Small intestine (tissue), 7 donors: Measurements from ENCODE around the gene ZNF106. TPM values are rescaled to one million over a fixed set of nuclear protein-coding genes. Genes with fewer than 3 reads are reported as not detected.

ENCODE experiments used
- DNase-seq, 2 donors: peaks; one replicate each; pipeline versions ENCODE4 v3.0.0 to v3.0.0-alpha.2; 2013
- FAIRE-seq: peaks from 2 replicates; lab custom pipeline; 2012; peaks lifted over from hg19 to GRCh38; lab: Jason Lieb, UNC
- H3K27ac ChIP-seq, 3 donors: one replicate each; pipeline ENCODE4 v1.5.1; 2013; ENCODE audit warnings: low read length in 2 of 3, mild to moderate bottlenecking in 2 of 3, control low read depth in 1 of 3, inconsistent platforms in 1 of 3, low read depth in 1 of 3, moderate library complexity in 1 of 3
- H3K27me3 ChIP-seq, 3 donors: one replicate each; pipeline ENCODE4 v1.6.1; 2013; ENCODE audit warnings: low read length in 3 of 3, inconsistent platforms in 1 of 3; ENCODE audit not compliant: control insufficient read depth in 3 of 3, insufficient read depth in 3 of 3
- H3K36me3 ChIP-seq, 3 donors: one replicate each; pipeline ENCODE4 v1.6.1; 2013; ENCODE audit warnings: low read length in 3 of 3, inconsistent platforms in 1 of 3, low read depth in 1 of 3, mild to moderate bottlenecking in 1 of 3, moderate library complexity in 1 of 3; ENCODE audit not compliant: control insufficient read depth in 3 of 3, insufficient read depth in 2 of 3
- H3K4me1 ChIP-seq, 3 donors: one replicate each; pipeline ENCODE4 v1.6.1; 2013; ENCODE audit warnings: low read length in 2 of 3, inconsistent platforms in 1 of 3, low read depth in 1 of 3, mild to moderate bottlenecking in 1 of 3, moderate library complexity in 1 of 3; ENCODE audit not compliant: control insufficient read depth in 3 of 3, insufficient read depth in 2 of 3
- H3K4me3 ChIP-seq, 3 donors: one replicate each; pipeline ENCODE4 v1.5.1; 2013; ENCODE audit warnings: low read length in 3 of 3, control low read depth in 1 of 3, inconsistent platforms in 1 of 3, low read depth in 1 of 3, mild to moderate bottlenecking in 1 of 3, moderate library complexity in 1 of 3
- H3K9me3 ChIP-seq, 2 donors: one replicate each; pipeline ENCODE4 v1.6.1; 2013; ENCODE audit warnings: low read depth in 1 of 2, low read length in 1 of 2; ENCODE audit not compliant: control insufficient read depth in 2 of 2, insufficient read depth in 1 of 2
- WGBS, 3 donors: extraction: QIAGEN DNeasy Blood & Tissue Kit; methylation state at CpG; one replicate each; pipeline ENCODE4 v1.1.7; 2013; 5-methylcytosine and 5-hydroxymethylcytosine counted together
- polyA plus RNA-seq, 4 donors: library from polyadenylated mRNA; stranded (reverse) in 3 of 4; unstranded in 1 of 4; fragments of 200-250 nt in 3 of 4; fragments of 120-200 nt in 1 of 4; gene quantifications; one replicate each; pipeline versions ENCODE4 v1.2.1 to v1.2.3, GENCODE V29; 2013
- donor health status: healthy with polysubstance abuse.
- donor health status: control.
- donor health status: control.
- donor health status: Bipolar disorder and iron deficiency.
- donor health status: healthy.

The ZNF106 gene
- polyA plus RNA-seq, 4 donors = 8.3 to 29.4 (median 13.5) TPM

- H3K9me3 ChIP-seq = no peaks in the 10 kb centered on the region
- DNase-seq (no peak), FAIRE-seq (no peak)
These were observed 79.1 kb downstream of the ZNF106 start for GRCh38 chr15:42411884-42412283.

GRCh38 chr15:42409011-42409410, 81.9 kb downstream of the ZNF106 start:
- DNase-seq (no peak), FAIRE-seq (no peak)
- Histone ChIP-seq H3K36me3 (peaks cover 3 to 56% (median 5%) of the 10 kb centered on the region in 3 donors), H3K4me3 (no peak overlapping the region), H3K4me1 (peaks cover 0 to 31% (median 0%) of the 10 kb centered on the region in 3 donors), H3K27ac (no peak overlapping the region), H3K27me3 (no peaks in the 10 kb centered on the region), H3K9me3 (no peaks in the 10 kb centered on the region)
- 84 to 90% (median 88%) methylated on average over 9 of the region's 9 CpGs for WGBS, 3 donors

More at GRCh38 chr15:42411884-42412283, 79.1 kb downstream of the ZNF106 start:
- 96 to 100% (median 99%) methylated on average over 7 of the region's 7 CpGs for WGBS, 3 donors
- Histone ChIP-seq H3K27ac (no peak overlapping the region), H3K4me1 (peaks cover 0 to 16% (median 0%) of the 10 kb centered on the region in 3 donors), H3K27me3 (no peaks in the 10 kb centered on the region), H3K36me3 (peaks cover 7 to 62% (median 8%) of the 10 kb centered on the region in 3 donors), H3K4me3 (no peak overlapping the region)

DNA sequence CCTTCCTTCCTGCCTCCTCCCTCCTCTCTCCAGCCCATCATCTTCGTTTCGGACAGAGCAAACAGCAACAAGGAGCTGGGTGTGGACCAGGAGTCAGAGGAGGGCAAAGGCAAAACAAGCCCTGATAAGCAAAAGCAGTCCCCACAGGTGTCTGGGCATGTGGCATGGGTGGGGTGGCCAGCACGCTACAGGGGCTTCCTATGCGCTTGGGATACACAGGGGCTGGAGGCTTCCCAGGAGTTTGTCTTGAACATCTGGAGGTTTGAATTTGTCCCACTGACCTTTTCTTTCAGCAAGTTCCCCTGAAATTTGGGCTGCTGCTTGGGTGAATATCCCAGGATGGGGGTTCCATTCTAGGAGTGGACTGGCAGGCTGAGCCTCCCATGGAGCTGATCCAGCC, 82.8 kb downstream of the ZNF106 start:
- FAIRE-seq = no peak
- Histone ChIP-seq H3K36me3 (peaks cover 3 to 64% (median 5%) of the 10 kb centered on the region in 3 donors), H3K4me3 (no peak overlapping the region), H3K27ac (peak overlapping the region in 1 of 3 donors; percentile 38), H3K27me3 (no peaks in the 10 kb centered on the region), H3K9me3 (no peaks in the 10 kb centered on the region), H3K4me1 (peaks cover 0 to 39% (median 0%) of the 10 kb centered on the region in 3 donors)
- no peak for DNase-seq
- WGBS, 3 donors = 64 to 68% (median 68%) methylated on average over 4 of the region's 4 CpGs

GRCh38 chr15:42405863-42406482, 85.0 kb downstream of the ZNF106 start:
- Histone ChIP-seq H3K4me1 (peaks cover 0 to 39% (median 0%) of the 10 kb centered on the region in 3 donors), H3K36me3 (peaks cover 0 to 71% (median 2%) of the 10 kb centered on the region in 3 donors), H3K27ac (peak overlapping the region in 1 of 3 donors; percentile 90), H3K9me3 (no peaks in the 10 kb centered on the region), H3K4me3 (peak overlapping the region in 1 of 3 donors; percentile 40), H3K27me3 (no peaks in the 10 kb centered on the region)
- WGBS, 3 donors = 69 to 84% (median 73%) methylated on average over 6 of the region's 6 CpGs
- FAIRE-seq (no peak), DNase-seq (peak; percentile 38 to 61)

- Histone ChIP-seq H3K36me3 (peaks cover 0 to 64% (median 0%) of the 10 kb centered on the region in 3 donors), H3K4me3 (peak overlapping the region in 1 of 3 donors; percentile 40), H3K27me3 (no peaks in the 10 kb centered on the region), H3K9me3 (no peaks in the 10 kb centered on the region), H3K4me1 (peaks cover 0 to 39% (median 0%) of the 10 kb centered on the region in 3 donors), H3K27ac (peak overlapping the region in 1 of 3 donors; percentile 90)
- no peak for FAIRE-seq
- 82 to 88% (median 85%) methylated on average over 11 to 12 of the region's 12 CpGs for WGBS, 3 donors
- DNase-seq = peak in 1 of 2 donors; percentile 87
These were observed 86.3 kb downstream of the ZNF106 start for GRCh38 chr15:42404461-42405235.

DNA sequence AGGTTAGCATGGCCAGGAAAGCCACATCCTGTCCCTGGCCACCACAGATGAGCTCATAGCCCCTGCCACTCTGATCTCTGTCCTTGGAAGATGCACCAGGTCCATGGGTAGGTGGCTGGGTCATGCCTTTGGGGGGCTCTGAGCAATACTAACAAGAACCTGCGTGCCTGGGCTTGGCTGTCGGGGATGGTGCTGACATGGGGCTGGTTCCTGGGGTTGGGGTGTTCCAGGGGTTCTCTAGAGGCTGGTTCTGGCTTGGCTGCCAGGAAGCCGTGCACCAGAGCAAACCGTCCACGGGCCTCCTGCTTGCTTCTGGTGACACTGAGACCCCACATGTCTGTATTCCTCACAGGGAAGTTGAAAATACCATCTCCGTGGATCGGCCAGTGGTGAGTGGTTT, 87.6 kb downstream of the ZNF106 start:
- WGBS, 3 donors = 89 to 94% (median 92%) methylated on average over 7 of the region's 7 CpGs
- FAIRE-seq = no peak
- no peaks in the 10 kb centered on the region for H3K9me3 ChIP-seq
- peaks cover 0 to 56% (median 0%) of the 10 kb centered on the region in 3 donors for H3K36me3 ChIP-seq
- no peak for DNase-seq
- no peak overlapping the region for H3K4me3 ChIP-seq
- peak overlapping the region in 1 of 3 donors; percentile 90 for H3K27ac ChIP-seq
- peaks cover 0 to 38% (median 0%) of the 10 kb centered on the region in 3 donors for H3K4me1 ChIP-seq
- H3K27me3 ChIP-seq = no peaks in the 10 kb centered on the region

- H3K4me1 ChIP-seq = peaks cover 0 to 30% (median 0%) of the 10 kb centered on the region in 3 donors
- H3K27ac ChIP-seq = no peak overlapping the region
- peaks cover 0 to 56% (median 0%) of the 10 kb centered on the region in 3 donors for H3K36me3 ChIP-seq
- H3K4me3 ChIP-seq = no peak overlapping the region
- FAIRE-seq (no peak), DNase-seq (no peak)
- 87 to 93% (median 90%) methylated on average over 15 of the region's 15 CpGs for WGBS, 3 donors
- H3K27me3 ChIP-seq = no peaks in the 10 kb centered on the region
- H3K9me3 ChIP-seq = no peaks in the 10 kb centered on the region
These were observed 88.3 kb downstream of the ZNF106 start for GRCh38 chr15:42402455-42403205.
